Nephron (organoid): Measurements from ENCODE around the gene FBLL1.

Experiments
- H3K27ac Mint-ChIP-seq, 3 experiments: 2 replicates each; pipeline ENCODE4 v1.8.0; 2020; ENCODE audit warnings: mixed read lengths in 3 of 3, mild to moderate bottlenecking in 2 of 3, moderate library complexity in 1 of 3
- H3K27me3 Mint-ChIP-seq: 2 replicates; pipeline ENCODE4 v1.8.0; 2021; ENCODE audit warnings: low read depth, mild to moderate bottlenecking, moderate library complexity, mixed read lengths
- H3K36me3 Mint-ChIP-seq: 2 replicates; pipeline ENCODE4 v1.8.0; 2020; ENCODE audit warnings: low read depth, mixed read lengths
- H3K4me1 Mint-ChIP-seq: 2 replicates; pipeline ENCODE4 v1.8.0; 2020; ENCODE audit warnings: mixed read lengths
- H3K4me3 Mint-ChIP-seq, 3 experiments: 2 replicates each; pipeline ENCODE4 v1.8.0; 2020; ENCODE audit warnings: mild to moderate bottlenecking in 3 of 3, mixed read lengths in 3 of 3, moderate library complexity in 2 of 3
- H3K9me3 Mint-ChIP-seq: 2 replicates; pipeline ENCODE4 v1.8.0; 2020; ENCODE audit warnings: mixed read lengths
- CTCF ChIP-seq, 3 experiments: fragments of 200-600 bp; sonication (generic); IDR thresholded peaks; one replicate each; pipeline ENCODE4 v1.5.0; 2021; ENCODE audit warnings: antibody characterized with exemption in 3 of 3; ENCODE audit not compliant: unreplicated experiment in 3 of 3

The FBLL1 gene

GRCh38 chr5:168575391-168576372 lies 46.6 kb downstream of the FBLL1 start:
- H3K9me3 Mint-ChIP-seq: peaks cover 3% of the 10 kb centered on the region
- TF ChIP-seq CTCF (IDR thresholded peaks at IDR 0.05; ENCODE audit: unreplicated experiment in 3 of 3): no peak
- no peak overlapping the region for H3K27ac Mint-ChIP-seq
- H3K4me3 Mint-ChIP-seq: peak overlapping the region; percentile 24 to 53 (median 24)
- no peaks in the 10 kb centered on the region for H3K27me3 Mint-ChIP-seq
- peaks cover 47% of the 10 kb centered on the region for H3K36me3 Mint-ChIP-seq
- peaks cover 29% of the 10 kb centered on the region for H3K4me1 Mint-ChIP-seq

GRCh38 chr5:168578006-168578405 lies 48.9 kb downstream of the FBLL1 start:
- no peaks in the 10 kb centered on the region for H3K27me3 Mint-ChIP-seq
- peaks cover 3% of the 10 kb centered on the region for H3K9me3 Mint-ChIP-seq
- TF ChIP-seq CTCF (IDR thresholded peaks at IDR 0.05; ENCODE audit: unreplicated experiment in 3 of 3): no peak
- peak overlapping the region; percentile 95 to 99 (median 97) for H3K4me3 Mint-ChIP-seq
- peak overlapping the region; percentile 88 to 99 (median 98) for H3K27ac Mint-ChIP-seq
- peaks cover 29% of the 10 kb centered on the region for H3K4me1 Mint-ChIP-seq
- H3K36me3 Mint-ChIP-seq: peaks cover 34% of the 10 kb centered on the region

- Mint-ChIP-seq H3K4me1 (peaks cover 29% of the 10 kb centered on the region), H3K9me3 (peaks cover 3% of the 10 kb centered on the region), H3K36me3 (peaks cover 31% of the 10 kb centered on the region), H3K27me3 (no peaks in the 10 kb centered on the region), H3K27ac (peak within 1 kb of the TSS; percentile 98 to 99 (median 99)), H3K4me3 (peak within 1 kb of the TSS; percentile 95 to 99 (median 97))
- TF ChIP-seq CTCF (IDR thresholded peaks at IDR 0.05; ENCODE audit: unreplicated experiment in 3 of 3): no peak
These were observed 49.7 kb downstream of the FBLL1 start, which contains the start of gene PANK3 for GRCh38 chr5:168578538-168579487. Gene PANK3 (minus strand): TSS chr5:168579368. CDS start chr5:168579283, 85 bp downstream.

- peak overlapping the region; percentile 84 to 90 (median 90) for H3K4me3 Mint-ChIP-seq
- no peaks in the 10 kb centered on the region for H3K27me3 Mint-ChIP-seq
- peak overlapping the region; percentile 98 to 99 (median 99) for H3K27ac Mint-ChIP-seq
- H3K36me3 Mint-ChIP-seq: peaks cover 25% of the 10 kb centered on the region
- H3K9me3 Mint-ChIP-seq: peaks cover 3% of the 10 kb centered on the region
- peaks cover 29% of the 10 kb centered on the region for H3K4me1 Mint-ChIP-seq
- no peak for TF ChIP-seq CTCF (IDR thresholded peaks at IDR 0.05; ENCODE audit: unreplicated experiment in 3 of 3)
These were observed 50.6 kb downstream of the FBLL1 start for GRCh38 chr5:168579488-168580226.

GRCh38 chr5:168580227-168580508 lies 51.1 kb downstream of the FBLL1 start:
- Mint-ChIP-seq H3K4me3 (peak overlapping the region; percentile 84 to 90 (median 90)), H3K27me3 (no peaks in the 10 kb centered on the region), H3K4me1 (peaks cover 31% of the 10 kb centered on the region), H3K27ac (peak overlapping the region; percentile 98 to 99 (median 99)), H3K9me3 (peaks cover 1% of the 10 kb centered on the region), H3K36me3 (peaks cover 20% of the 10 kb centered on the region)
- no peak for TF ChIP-seq CTCF (IDR thresholded peaks at IDR 0.05; ENCODE audit: unreplicated experiment in 3 of 3)
